Pancreas (tissue), 10 donors: ENCODE results near the gene GPR137. TPM values are rescaled to one million over a fixed set of nuclear protein-coding genes. Genes with fewer than 3 reads are reported as not detected.
A peak's percentile ranks its signal among the peaks of the same experiment; 100 is the strongest.

ENCODE experiments used
- ATAC-seq, 4 donors: fragments of 200-7000 bp; cut with Tn5 transposase; one replicate each; pipeline versions ENCODE4 v1.8.0 to v1.9.1; 2020; ENCODE audit warnings: mild to moderate bottlenecking in 4 of 4, moderate library complexity in 4 of 4
- DNase-seq, 6 donors: peaks; one replicate each; pipeline ENCODE4 v3.0.0-alpha.2; 2020
- FAIRE-seq: peaks from 2 replicates; lab custom pipeline; 2012; peaks lifted over from hg19 to GRCh38; lab: Jason Lieb, UNC
- H3K27ac ChIP-seq, 4 donors: fragments of 200-600 bp; sonication (generic); 1 replicate in 3 of 4; 2 replicates in 1 of 4; pipeline versions ENCODE4 v1.5.0 to v1.8.0; 2020
- H3K27me3 ChIP-seq, 4 donors: fragments of 200-600 bp; one replicate each; pipeline ENCODE4 v1.8.0; 2021
- H3K36me3 ChIP-seq, 3 donors: fragments of 200-600 bp; sonication (generic) in 1 of 3; one replicate each; pipeline versions ENCODE4 v1.5.0 to v1.8.0; 2020 to 2021
- H3K4me1 ChIP-seq, 3 donors: fragments of 200-600 bp; one replicate each; pipeline ENCODE4 v1.8.0; 2021
- H3K4me3 ChIP-seq, 4 donors: fragments of 200-600 bp; sonication (generic) in 2 of 4; one replicate each; pipeline versions ENCODE4 v1.5.0 to v1.8.0; 2020 to 2021
- H3K9me3 ChIP-seq, 4 donors: fragments of 200-600 bp; one replicate each; pipeline ENCODE4 v1.8.0; 2021
- WGBS, 2 donors: extraction: QIAGEN DNeasy Blood & Tissue Kit; methylation state at CpG; one replicate each; pipeline ENCODE4 v1.1.7; 2013; 5-methylcytosine and 5-hydroxymethylcytosine counted together
- intact Hi-C, 3 donors: fragments of 100-400 bp; cut with DNase I; formaldehyde crosslinking; loops; one replicate each; pipeline versions ENCODE4 v1.11.1 to v1.14.2; 2022
- polyA plus RNA-seq, 2 donors: library from polyadenylated mRNA; stranded (reverse); fragments of 200-250 nt; gene quantifications; one replicate each; pipeline ENCODE4 v1.2.3, GENCODE V29; 2013
- total RNA-seq, 6 donors: library from RNA; stranded (reverse); fragmentation: NEBNext Ultra II Directional in 4 of 6; extraction: Animal tissue kit (Norgen Biotek cat#: 25700) in 4 of 6; gene quantifications; one replicate each; pipeline versions ENCODE4 v1.2.1 to v1.2.4, GENCODE V29; 2021 to 2023
- TF ChIP-seq, protein P1 (sequence below), 4 donors: fragments of 200-600 bp; sonication (generic) in 3 of 4; IDR thresholded peaks; one replicate each; pipeline versions ENCODE4 v1.5.0 to v1.8.0; 2021; ENCODE audit warnings: antibody characterized with exemption in 4 of 4
- donor health status: healthy with polysubstance abuse.
- donor health status: DM: no; HTN: no; CAD: no; lungs with moderate emphysema.
- donor health status: DM: no; HTN: no; CAD: no.
- donor health status: control.
- donor health status: control.
- donor health status: Bipolar disorder and iron deficiency.
- donor health status: DM: yes; HTN: yes; CAD: no.
- donor health status: DM: no; HTN: no; CAD: no.
- donor health status: DM: no; HTN: no; CAD: no.
- donor health status: DM: yes; HTN: yes; CAD: no.

Gene GPR137
- total and polyA plus RNA-seq, 8 donors, result 7.1 to 27.9 (median 14.0) TPM

- intact Hi-C loops, result no loop called here
- Histone ChIP-seq H3K4me3 (peak overlapping the region; percentile 23 to 71 (median 46)), H3K4me1 (peaks cover 14 to 25% (median 19%) of the 10 kb centered on the region in 3 donors), H3K27ac (peak overlapping the region; percentile 82 to 95 (median 89)), H3K9me3 (no peaks in the 10 kb centered on the region), H3K36me3 (no peaks in the 10 kb centered on the region), H3K27me3 (peaks cover 0 to 8% (median 0%) of the 10 kb centered on the region in 4 donors)
- DNase-seq (peak; percentile 87 to 98 (median 94)), ATAC-seq (peak; percentile 47 to 65 (median 55)), FAIRE-seq (no peak)
- WGBS, 2 donors, result 1% methylated on average over 46 of the region's 46 CpGs
- TF ChIP-seq, protein P1, sequence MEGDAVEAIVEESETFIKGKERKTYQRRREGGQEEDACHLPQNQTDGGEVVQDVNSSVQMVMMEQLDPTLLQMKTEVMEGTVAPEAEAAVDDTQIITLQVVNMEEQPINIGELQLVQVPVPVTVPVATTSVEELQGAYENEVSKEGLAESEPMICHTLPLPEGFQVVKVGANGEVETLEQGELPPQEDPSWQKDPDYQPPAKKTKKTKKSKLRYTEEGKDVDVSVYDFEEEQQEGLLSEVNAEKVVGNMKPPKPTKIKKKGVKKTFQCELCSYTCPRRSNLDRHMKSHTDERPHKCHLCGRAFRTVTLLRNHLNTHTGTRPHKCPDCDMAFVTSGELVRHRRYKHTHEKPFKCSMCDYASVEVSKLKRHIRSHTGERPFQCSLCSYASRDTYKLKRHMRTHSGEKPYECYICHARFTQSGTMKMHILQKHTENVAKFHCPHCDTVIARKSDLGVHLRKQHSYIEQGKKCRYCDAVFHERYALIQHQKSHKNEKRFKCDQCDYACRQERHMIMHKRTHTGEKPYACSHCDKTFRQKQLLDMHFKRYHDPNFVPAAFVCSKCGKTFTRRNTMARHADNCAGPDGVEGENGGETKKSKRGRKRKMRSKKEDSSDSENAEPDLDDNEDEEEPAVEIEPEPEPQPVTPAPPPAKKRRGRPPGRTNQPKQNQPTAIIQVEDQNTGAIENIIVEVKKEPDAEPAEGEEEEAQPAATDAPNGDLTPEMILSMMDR (IDR thresholded peaks at IDR 0.05), result peak; percentile 72 to 85 (median 80)
Observed at GRCh38 chr11:64304316-64305072, 18.8 kb downstream of the GPR137 start.

GRCh38 chr11:64305075-64305690 lies 19.5 kb downstream of the GPR137 start, which contains the start of gene ESRRA:
Gene ESRRA, plus strand, starts transcription at chr11:64305524. Its CDS starts 1,656 bp downstream, at chr11:64307180.
- FAIRE-seq, result no peak
- H3K27ac ChIP-seq, result peak within 1 kb of the TSS; percentile 86 to 95 (median 90)
- no peaks in the 10 kb centered on the region for H3K36me3 ChIP-seq
- 0% methylated on average over 68 to 81 of the region's 81 CpGs for WGBS, 2 donors
- TF ChIP-seq, protein P1 (IDR thresholded peaks at IDR 0.05), result no peak
- H3K4me1 ChIP-seq, result peaks cover 8 to 18% (median 15%) of the 10 kb centered on the region in 3 donors
- H3K9me3 ChIP-seq, result no peaks in the 10 kb centered on the region
- DNase-seq, result peak; percentile 99 to 100 (median 100)
- peaks cover 0 to under 1% (median 0%) of the 10 kb centered on the region in 4 donors for H3K27me3 ChIP-seq
- ATAC-seq, result peak; percentile 82 to 91 (median 86)
- peak within 1 kb of the TSS; percentile 46 to 71 (median 63) for H3K4me3 ChIP-seq
- intact Hi-C loops, result no loop called here

- Histone ChIP-seq H3K4me3 (peak overlapping the region; percentile 46 to 71 (median 63)), H3K27me3 (no peaks in the 10 kb centered on the region), H3K4me1 (peaks cover 5 to 10% (median 8%) of the 10 kb centered on the region in 3 donors), H3K36me3 (no peaks in the 10 kb centered on the region), H3K27ac (peak overlapping the region; percentile 75 to 90 (median 86)), H3K9me3 (no peaks in the 10 kb centered on the region)
- ATAC-seq (peak; percentile 27 to 51 (median 40)), FAIRE-seq (no peak), DNase-seq (peak; percentile 85 to 94 (median 86))
- 0 to 1% methylated on average over 61 to 71 of the region's 71 CpGs for WGBS, 2 donors
- TF ChIP-seq, protein P1 (IDR thresholded peaks at IDR 0.05), result no peak
- intact Hi-C loops, result no loop called here
Observed at GRCh38 chr11:64305691-64306562, 20.3 kb downstream of the GPR137 start.

- intact Hi-C loops, result no loop called here
- Histone ChIP-seq H3K36me3 (no peaks in the 10 kb centered on the region), H3K27ac (peak overlapping the region; percentile 75 to 90 (median 86)), H3K27me3 (no peaks in the 10 kb centered on the region), H3K4me1 (peaks cover 5 to 10% (median 8%) of the 10 kb centered on the region in 3 donors), H3K9me3 (no peaks in the 10 kb centered on the region), H3K4me3 (peak overlapping the region; percentile 46 to 71 (median 63))
- ATAC-seq, result no peak
- TF ChIP-seq, protein P1 (IDR thresholded peaks at IDR 0.05), result no peak
- FAIRE-seq, result no peak
- DNase-seq, result peak in 1 of 6 donors; percentile 83
- 10 to 13% methylated on average over 9 of the region's 9 CpGs for WGBS, 2 donors
Observed at GRCh38 chr11:64306563-64306875, 20.9 kb downstream of the GPR137 start.
